ENCODE measurements around the gene NGDN.

DNA sequence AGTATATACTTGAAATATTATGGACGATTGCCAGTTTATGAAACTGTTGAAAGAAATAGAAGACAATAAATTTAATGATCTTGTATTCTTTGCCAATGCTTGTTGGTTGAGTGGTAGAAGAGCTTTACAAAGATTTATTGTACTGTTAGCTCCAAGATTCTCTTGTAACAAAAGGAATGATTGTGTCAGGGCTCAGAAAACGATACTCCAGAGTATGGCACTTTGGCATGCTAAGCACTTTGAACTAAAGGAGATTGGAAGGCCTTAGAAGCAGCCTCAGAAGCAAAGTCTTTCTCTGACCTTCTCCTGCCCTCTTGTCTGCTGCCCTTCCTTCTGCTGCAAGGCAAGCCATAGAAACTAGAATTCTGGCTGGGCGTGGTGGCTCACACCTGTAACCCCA, 4.2 kb upstream of the NGDN start:
- TF ChIP-seq CHD1 (IDR thresholded peaks at IDR 0.05; ENCODE audit: low read depth, low read length), result no peak
- TF ChIP-seq, protein P1, sequence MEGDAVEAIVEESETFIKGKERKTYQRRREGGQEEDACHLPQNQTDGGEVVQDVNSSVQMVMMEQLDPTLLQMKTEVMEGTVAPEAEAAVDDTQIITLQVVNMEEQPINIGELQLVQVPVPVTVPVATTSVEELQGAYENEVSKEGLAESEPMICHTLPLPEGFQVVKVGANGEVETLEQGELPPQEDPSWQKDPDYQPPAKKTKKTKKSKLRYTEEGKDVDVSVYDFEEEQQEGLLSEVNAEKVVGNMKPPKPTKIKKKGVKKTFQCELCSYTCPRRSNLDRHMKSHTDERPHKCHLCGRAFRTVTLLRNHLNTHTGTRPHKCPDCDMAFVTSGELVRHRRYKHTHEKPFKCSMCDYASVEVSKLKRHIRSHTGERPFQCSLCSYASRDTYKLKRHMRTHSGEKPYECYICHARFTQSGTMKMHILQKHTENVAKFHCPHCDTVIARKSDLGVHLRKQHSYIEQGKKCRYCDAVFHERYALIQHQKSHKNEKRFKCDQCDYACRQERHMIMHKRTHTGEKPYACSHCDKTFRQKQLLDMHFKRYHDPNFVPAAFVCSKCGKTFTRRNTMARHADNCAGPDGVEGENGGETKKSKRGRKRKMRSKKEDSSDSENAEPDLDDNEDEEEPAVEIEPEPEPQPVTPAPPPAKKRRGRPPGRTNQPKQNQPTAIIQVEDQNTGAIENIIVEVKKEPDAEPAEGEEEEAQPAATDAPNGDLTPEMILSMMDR (conservative IDR thresholded peaks at IDR 0.05; ENCODE audit: low read depth, low read length), result no peak
- no peak for TF ChIP-seq POLR2A (IDR thresholded peaks at IDR 0.05; ENCODE audit: low read depth, low read length)
- no peak for TF ChIP-seq RFX5 (IDR thresholded peaks at IDR 0.05; ENCODE audit: low read depth, low read length)
- TF ChIP-seq SMC3 (IDR thresholded peaks at IDR 0.05; ENCODE audit: low read depth, low read length), result no peak
- no peak for TF ChIP-seq CEBPB (IDR thresholded peaks at IDR 0.05; ENCODE audit: low read depth, low read length)
- no peak for TF ChIP-seq RCOR1 (IDR thresholded peaks at IDR 0.05; ENCODE audit: insufficient replicate concordance, low read length)
- no peak for TF ChIP-seq MXI1 (IDR thresholded peaks at IDR 0.05; ENCODE audit: borderline replicate concordance, low read depth, low read length)
- no peak for TF ChIP-seq RAD21 (IDR thresholded peaks at IDR 0.05; ENCODE audit: low read length)
- TF ChIP-seq FOS (IDR thresholded peaks at IDR 0.05; ENCODE audit: low read depth, low read length), result no peak
- TF ChIP-seq, protein P2, sequence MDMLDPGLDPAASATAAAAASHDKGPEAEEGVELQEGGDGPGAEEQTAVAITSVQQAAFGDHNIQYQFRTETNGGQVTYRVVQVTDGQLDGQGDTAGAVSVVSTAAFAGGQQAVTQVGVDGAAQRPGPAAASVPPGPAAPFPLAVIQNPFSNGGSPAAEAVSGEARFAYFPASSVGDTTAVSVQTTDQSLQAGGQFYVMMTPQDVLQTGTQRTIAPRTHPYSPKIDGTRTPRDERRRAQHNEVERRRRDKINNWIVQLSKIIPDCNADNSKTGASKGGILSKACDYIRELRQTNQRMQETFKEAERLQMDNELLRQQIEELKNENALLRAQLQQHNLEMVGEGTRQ (IDR thresholded peaks at IDR 0.05; ENCODE audit: low read depth, low read length), result no peak
- no peak for TF ChIP-seq MAZ (IDR thresholded peaks at IDR 0.05; ENCODE audit: borderline replicate concordance, low read depth, low read length)
- TF ChIP-seq BHLHE40 (IDR thresholded peaks at IDR 0.05; ENCODE audit: low read depth, low read length), result no peak
- no peak for TF ChIP-seq NFE2L2 (IDR thresholded peaks at IDR 0.05; ENCODE audit: low read depth, low read length)

All from IMR-90 (cell line).